HG02870 (cell line): ENCODE data around the gene PTPN23.
A peak's percentile ranks its signal among the peaks of the same experiment; 100 is the strongest.
"Not testable (repeated sequence)": the region's sequence is repeated elsewhere in the genome, so short reads cannot be mapped to it uniquely, and the experiment has no call there.

Source experiments
- ATAC-seq: cut with Tn5 transposase; IDR thresholded peaks from one replicate; pipeline ENCODE4 v1.9.1; 2021; ENCODE audit warnings: mild to moderate bottlenecking, moderate library complexity; ENCODE audit not compliant: unreplicated experiment

Gene PTPN23, protein sequence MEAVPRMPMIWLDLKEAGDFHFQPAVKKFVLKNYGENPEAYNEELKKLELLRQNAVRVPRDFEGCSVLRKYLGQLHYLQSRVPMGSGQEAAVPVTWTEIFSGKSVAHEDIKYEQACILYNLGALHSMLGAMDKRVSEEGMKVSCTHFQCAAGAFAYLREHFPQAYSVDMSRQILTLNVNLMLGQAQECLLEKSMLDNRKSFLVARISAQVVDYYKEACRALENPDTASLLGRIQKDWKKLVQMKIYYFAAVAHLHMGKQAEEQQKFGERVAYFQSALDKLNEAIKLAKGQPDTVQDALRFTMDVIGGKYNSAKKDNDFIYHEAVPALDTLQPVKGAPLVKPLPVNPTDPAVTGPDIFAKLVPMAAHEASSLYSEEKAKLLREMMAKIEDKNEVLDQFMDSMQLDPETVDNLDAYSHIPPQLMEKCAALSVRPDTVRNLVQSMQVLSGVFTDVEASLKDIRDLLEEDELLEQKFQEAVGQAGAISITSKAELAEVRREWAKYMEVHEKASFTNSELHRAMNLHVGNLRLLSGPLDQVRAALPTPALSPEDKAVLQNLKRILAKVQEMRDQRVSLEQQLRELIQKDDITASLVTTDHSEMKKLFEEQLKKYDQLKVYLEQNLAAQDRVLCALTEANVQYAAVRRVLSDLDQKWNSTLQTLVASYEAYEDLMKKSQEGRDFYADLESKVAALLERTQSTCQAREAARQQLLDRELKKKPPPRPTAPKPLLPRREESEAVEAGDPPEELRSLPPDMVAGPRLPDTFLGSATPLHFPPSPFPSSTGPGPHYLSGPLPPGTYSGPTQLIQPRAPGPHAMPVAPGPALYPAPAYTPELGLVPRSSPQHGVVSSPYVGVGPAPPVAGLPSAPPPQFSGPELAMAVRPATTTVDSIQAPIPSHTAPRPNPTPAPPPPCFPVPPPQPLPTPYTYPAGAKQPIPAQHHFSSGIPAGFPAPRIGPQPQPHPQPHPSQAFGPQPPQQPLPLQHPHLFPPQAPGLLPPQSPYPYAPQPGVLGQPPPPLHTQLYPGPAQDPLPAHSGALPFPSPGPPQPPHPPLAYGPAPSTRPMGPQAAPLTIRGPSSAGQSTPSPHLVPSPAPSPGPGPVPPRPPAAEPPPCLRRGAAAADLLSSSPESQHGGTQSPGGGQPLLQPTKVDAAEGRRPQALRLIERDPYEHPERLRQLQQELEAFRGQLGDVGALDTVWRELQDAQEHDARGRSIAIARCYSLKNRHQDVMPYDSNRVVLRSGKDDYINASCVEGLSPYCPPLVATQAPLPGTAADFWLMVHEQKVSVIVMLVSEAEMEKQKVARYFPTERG (N-terminal part only)

DNA sequence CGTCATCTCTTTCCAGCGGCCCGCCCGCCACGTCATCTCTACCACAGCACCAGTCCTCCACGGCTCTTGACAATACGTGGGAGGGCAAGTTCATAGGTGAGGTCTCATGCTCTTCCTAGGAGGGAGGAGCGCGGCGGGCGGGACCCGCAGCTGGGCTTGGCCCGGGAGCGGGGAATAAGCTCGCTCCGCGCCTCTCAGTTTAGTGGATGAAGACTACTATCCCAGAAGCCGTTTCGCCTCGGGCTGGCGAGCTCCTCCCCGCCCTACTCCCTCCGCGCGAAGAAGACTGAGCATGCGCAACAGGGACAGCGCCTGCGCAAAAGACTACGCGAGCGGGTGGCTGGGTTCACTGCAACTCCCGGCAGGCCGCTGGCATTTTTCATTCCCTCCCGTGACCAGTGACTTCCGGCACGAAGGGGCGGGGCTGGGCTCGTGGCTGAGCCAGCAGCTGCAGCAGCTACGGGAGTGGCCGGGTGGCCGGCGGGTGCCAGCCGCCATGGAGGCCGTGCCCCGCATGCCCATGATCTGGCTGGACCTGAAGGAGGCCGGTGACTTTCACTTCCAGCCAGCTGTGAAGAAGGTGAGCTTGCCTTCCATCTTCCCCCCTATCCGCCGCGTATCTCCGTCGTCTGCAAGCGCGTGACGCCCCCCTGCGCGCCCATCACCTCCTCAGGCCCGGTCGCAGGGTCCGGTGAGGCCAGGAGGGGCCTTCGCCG is at the start of gene PTPN23:
PTPN23 (plus strand) TSS at position 421 of the 716 bp plus-strand sequence; CDS start at position 497, 76 bp downstream.
- peak; percentile 78 for ATAC-seq

- ATAC-seq, result no peak
Observed at GRCh38 chr3:47333907-47334306, 46.9 kb upstream of the PTPN23 start.

DNA sequence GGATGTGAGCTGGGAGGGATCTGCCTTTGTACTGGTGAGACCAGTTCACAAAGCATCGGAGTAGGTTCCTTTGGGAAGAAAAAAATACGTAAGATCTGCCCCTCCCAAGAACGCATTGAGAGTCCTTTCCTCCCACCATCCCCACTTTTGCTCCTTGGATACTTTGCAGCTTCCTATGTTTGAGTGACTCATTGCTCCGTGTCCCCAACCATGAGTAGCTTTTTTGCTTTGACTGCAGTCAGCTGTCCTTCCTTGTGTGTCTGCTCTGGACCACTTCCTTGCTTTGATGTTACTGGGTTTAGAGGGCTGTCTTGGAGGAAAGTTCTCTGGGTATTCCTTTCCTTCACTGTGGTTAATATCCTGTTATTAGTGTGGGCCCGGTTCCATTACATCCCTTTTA is 43.2 kb upstream of the PTPN23 start:
- no peak for ATAC-seq

- no peak for ATAC-seq
Observed at GRCh38 chr3:47339951-47340350, 40.9 kb upstream of the PTPN23 start.

DNA sequence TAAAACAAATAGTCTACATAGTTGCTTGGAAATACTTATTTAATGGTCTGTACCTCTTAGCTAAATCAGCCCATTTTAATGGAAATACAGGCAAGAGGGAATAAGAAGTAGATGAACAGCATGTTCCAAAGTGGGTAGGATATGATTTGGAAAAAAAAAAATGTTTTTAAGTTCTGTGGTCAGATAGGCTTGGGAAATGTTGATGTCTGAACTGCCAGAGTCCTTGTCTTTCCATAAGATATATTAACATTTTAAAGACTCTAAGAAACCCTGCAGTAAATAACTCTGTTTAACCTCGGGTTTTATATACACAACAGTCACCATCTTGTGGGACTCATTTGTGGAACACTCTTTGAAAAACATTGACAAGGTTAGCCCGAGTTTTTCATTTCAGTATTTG is 40.0 kb upstream of the PTPN23 start:
- no peak for ATAC-seq

GRCh38 chr3:47342151-47342550 is 38.7 kb upstream of the PTPN23 start:
- no peak for ATAC-seq

GRCh38 chr3:47342812-47343211 is 38.0 kb upstream of the PTPN23 start:
- no peak for ATAC-seq

- ATAC-seq, result no peak
Observed at GRCh38 chr3:47343471-47343971, 37.3 kb upstream of the PTPN23 start.

DNA sequence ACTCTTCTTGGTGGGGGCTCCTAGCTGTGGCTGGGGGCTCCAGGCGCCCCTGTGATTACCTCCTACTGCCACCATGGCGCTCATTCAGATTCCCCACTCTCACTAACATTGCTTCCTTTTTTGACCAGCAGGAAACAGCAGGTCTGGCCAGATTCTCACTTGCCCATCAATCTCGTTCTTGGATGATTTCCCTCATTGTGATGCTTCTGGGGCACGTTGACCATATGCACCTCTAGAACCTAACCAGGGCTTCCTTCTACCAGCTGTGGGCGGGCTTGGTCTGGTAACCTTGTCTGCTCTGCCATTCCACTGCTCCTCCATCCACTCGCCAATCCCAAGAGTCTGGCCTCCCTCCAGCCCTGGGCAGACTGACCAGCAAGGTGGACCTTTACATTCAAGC is 35.9 kb upstream of the PTPN23 start:
- no peak for ATAC-seq

DNA sequence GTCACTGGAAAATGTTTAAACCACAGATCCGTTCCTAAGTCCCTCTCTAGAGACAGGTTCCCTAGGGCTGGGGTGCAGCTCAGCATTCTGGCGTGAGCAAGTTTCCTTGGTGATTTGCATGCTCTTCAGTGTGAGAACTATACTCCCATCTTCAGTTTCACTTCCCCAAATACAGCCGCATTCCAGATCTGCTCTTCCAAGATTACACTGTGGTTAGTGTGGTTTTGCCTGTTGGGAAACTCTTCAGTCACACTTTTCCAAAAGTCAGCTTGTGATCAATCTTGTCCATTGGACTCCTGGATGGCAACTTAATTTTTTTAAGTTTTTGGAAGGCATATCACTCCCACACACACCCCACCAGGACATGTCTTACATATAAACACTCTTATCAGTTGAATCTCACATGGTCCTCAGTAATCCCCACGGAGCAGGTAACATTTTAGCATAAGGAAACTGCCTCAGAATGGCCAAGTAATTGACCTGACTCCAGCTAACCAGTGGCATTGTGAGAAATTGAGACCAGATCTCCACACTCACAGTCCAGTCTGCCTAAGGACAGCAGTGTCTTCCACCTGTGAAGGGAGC is 33.5 kb upstream of the PTPN23 start:
- peak; percentile 85 for ATAC-seq

DNA sequence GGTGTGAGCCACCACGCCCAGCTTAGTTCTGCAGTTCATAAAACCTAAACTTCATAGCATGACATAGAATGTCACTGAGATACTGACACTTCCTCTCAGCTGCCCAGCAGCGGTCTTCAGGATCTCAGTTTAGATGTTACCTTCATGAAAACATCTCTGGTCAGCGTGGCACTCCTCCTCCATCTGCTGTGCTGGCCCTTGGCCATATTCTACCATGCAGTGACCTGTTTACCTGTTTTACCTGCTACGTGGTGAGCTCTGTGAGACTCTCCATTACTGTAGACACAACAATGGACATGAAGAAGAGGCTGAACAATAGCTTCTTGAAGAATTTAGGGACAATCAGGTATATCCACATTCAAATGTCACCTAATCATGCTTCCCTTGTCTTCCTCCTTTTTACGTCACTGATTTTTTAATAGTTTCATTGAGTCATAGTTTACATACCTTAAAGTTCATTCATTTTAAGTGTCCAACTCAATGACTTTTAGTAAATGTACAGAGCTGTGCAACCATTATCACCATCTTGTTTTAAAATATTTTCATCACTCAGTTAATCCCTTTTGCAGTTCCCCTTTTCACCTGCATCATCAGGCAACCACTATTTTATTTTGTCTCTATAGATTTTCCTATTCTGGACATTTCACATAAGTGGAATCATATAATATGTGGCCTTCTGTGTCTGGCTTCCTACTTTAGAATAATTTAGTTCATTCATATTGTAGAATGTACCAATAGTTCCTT is 32.2 kb upstream of the PTPN23 start:
- no peak for ATAC-seq

DNA sequence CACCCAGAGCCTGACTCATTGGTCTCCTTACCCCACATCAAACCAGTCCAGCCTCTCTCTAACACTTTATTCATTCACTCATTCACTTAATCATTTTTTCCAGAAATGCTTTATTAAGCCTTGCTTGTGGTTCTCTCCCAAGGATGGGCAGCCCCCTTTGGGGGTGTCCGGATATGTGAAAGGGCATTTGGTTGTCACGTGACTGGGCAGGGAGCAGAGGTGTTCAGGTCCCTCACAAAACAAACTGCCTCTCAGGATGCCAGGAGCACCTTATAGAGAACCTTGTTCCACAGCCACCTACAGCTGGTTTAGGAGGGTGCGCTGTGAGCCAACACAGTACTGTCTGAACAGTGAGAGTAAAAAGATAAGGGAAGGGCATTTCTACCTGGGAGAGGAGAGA is 25.8 kb upstream of the PTPN23 start:
- ATAC-seq, result no peak

- no peak for ATAC-seq
Observed at GRCh38 chr3:47356201-47356600, 24.6 kb upstream of the PTPN23 start.

GRCh38 chr3:47359323-47359722 is 21.5 kb upstream of the PTPN23 start:
- ATAC-seq, result no peak

DNA sequence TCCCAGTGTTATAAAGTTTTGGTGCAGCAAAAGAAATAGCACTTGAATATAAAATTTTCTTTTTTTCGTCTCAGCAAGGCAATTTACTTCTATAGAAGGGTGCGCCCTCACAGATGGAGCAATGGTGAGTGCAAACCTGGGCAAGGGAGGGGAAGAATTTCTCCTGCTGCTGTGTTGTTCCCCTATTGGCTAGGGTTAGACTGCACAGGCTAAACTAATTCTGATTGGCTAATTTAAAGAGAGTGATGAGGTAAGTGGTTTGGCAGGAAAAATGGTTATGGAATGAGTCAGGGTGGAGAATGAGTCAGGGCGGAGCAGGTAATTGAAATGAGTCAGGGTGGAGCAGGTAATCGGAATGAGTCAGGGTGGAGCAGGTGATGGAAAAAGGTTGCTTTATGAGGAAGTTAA is 20.7 kb upstream of the PTPN23 start:
- ATAC-seq, result not testable (repeated sequence)

- ATAC-seq, result no peak
Observed at GRCh38 chr3:47362701-47363100, 18.1 kb upstream of the PTPN23 start.

GRCh38 chr3:47365213-47366153 is 15.3 kb upstream of the PTPN23 start:
- ATAC-seq, result no peak

- ATAC-seq, result no peak
Observed at GRCh38 chr3:47366833-47367232, 14.0 kb upstream of the PTPN23 start.
